Sigmoid colon (tissue), 7 donors: ENCODE results near the gene CLC. TPM values are rescaled to one million over a fixed set of nuclear protein-coding genes. Genes with fewer than 3 reads are reported as not detected.
"Not testable (repeated sequence)": the region's sequence is repeated elsewhere in the genome, so short reads cannot be mapped to it uniquely, and the experiment has no call there.

Experiments
- DNase-seq: peaks from one replicate; pipeline ENCODE4 v3.0.0-alpha.2; 2019
- H3K27ac ChIP-seq, 4 donors: fragments of 200-600 bp; sonication (generic); one replicate each; pipeline ENCODE4 v1.5.1; 2016 to 2019; ENCODE audit warnings: mild to moderate bottlenecking in 1 of 4
- H3K27me3 ChIP-seq, 3 donors: fragments of 200-600 bp; sonication (generic); one replicate each; pipeline ENCODE4 v1.5.1; 2019; ENCODE audit warnings: mild to moderate bottlenecking in 1 of 3
- H3K36me3 ChIP-seq, 4 donors: fragments of 200-600 bp; sonication (generic); one replicate each; pipeline ENCODE4 v1.5.1; 2016 to 2019
- H3K4me1 ChIP-seq, 4 donors: fragments of 200-600 bp; sonication (generic); one replicate each; pipeline ENCODE4 v1.5.1; 2017 to 2019
- H3K4me3 ChIP-seq, 4 donors: fragments of 200-600 bp; sonication (generic); one replicate each; pipeline ENCODE4 v1.5.1; 2017 to 2019; ENCODE audit warnings: mild to moderate bottlenecking in 2 of 4, moderate library complexity in 1 of 4
- H3K9me3 ChIP-seq, 4 donors: fragments of 200-600 bp in 3 of 4; sonication (generic) in 3 of 4; one replicate each; pipeline versions ENCODE4 v1.5.1 to v1.6.1; 2013 to 2019
- EP300 ChIP-seq, 4 donors: sonication (generic); formaldehyde crosslinking; IDR thresholded peaks; one replicate each; pipeline ENCODE4 v1.6.1; 2017; ENCODE audit warnings: antibody characterized with exemption in 4 of 4
- POLR2A ChIP-seq, 2 donors: fragments of 450-650 bp; IDR thresholded peaks; one replicate each; pipeline ENCODE4 v1.6.1; 2016; ENCODE audit warnings: antibody characterized with exemption in 2 of 2, mild to moderate bottlenecking in 2 of 2, moderate library complexity in 2 of 2
- POLR2AphosphoS5 ChIP-seq, 4 donors: sonication (generic); formaldehyde crosslinking; IDR thresholded peaks; one replicate each; pipeline ENCODE4 v1.6.1; 2017; ENCODE audit warnings: antibody characterized with exemption in 4 of 4
- WGBS, 2 donors: extraction: QIAGEN DNeasy Blood & Tissue Kit; methylation state at CpG; one replicate each; pipeline ENCODE4 v1.1.7; 2013; 5-methylcytosine and 5-hydroxymethylcytosine counted together
- intact Hi-C: fragments of 100-400 bp; cut with DNase I; formaldehyde crosslinking; loops from one replicate; pipeline ENCODE4 v1.15.1; 2023
- polyA plus RNA-seq, 3 donors: library from polyadenylated mRNA; stranded (reverse); fragments of 200-250 nt; gene quantifications; one replicate each; pipeline ENCODE4 v1.2.3, GENCODE V29; 2013
- total RNA-seq, 4 donors: library from RNA; depleted of rRNA; stranded (reverse); fragments of >200 nt; gene quantifications; one replicate each; pipeline ENCODE4 v1.1.0, GENCODE V29; 2016
- TF ChIP-seq, protein P1 (sequence below), 4 experiments: fragments of 450-650 bp in 3 of 4; fragments of 200-600 bp in 1 of 4; IDR thresholded peaks; one replicate each; pipeline ENCODE4 v1.5.1; 2016 to 2019; ENCODE audit warnings: antibody characterized with exemption in 4 of 4, mild to moderate bottlenecking in 3 of 4, moderate library complexity in 2 of 4
- donor health status: healthy with polysubstance abuse.
- donor health status: Bipolar disorder and iron deficiency.
- donor health status: healthy.

CLC gene
- total and polyA plus RNA-seq, 7 donors: 7.2 TPM; not detected in 6

DNA sequence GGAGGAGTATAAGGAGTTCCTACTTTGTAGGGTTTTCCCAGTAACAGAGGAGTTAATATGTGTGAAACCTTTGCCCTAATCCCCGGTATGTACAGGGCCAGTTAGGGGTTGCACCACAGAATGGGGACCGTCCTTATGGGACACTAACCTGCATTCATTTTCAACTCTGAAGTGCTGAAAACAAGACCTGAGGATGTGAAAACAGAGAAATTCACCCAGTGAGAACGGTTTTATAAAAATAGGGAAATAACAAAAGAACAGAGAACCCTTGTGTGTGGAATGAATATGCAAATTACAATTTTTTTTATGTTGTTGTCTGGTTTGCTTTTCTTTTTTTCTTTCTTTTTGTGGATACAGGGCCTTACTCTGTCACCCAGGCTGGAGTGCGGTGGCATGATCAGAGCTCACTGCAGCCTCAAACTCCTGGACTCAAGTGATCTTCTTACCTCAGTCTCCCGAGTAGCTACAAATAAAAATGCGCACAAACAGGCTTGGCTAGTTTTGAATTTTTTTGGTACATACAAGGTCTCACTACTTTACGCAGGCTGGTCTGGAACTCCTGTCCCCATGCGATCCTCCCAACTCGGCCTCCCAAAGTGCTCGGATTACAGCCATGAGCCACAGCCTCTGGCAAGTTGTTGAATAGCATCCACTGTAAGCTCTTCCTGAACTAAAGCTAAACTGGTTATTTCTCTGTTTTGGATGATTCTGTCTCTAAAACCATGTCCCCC is 10.6 kb downstream of the CLC start:
- TF ChIP-seq, protein P1, sequence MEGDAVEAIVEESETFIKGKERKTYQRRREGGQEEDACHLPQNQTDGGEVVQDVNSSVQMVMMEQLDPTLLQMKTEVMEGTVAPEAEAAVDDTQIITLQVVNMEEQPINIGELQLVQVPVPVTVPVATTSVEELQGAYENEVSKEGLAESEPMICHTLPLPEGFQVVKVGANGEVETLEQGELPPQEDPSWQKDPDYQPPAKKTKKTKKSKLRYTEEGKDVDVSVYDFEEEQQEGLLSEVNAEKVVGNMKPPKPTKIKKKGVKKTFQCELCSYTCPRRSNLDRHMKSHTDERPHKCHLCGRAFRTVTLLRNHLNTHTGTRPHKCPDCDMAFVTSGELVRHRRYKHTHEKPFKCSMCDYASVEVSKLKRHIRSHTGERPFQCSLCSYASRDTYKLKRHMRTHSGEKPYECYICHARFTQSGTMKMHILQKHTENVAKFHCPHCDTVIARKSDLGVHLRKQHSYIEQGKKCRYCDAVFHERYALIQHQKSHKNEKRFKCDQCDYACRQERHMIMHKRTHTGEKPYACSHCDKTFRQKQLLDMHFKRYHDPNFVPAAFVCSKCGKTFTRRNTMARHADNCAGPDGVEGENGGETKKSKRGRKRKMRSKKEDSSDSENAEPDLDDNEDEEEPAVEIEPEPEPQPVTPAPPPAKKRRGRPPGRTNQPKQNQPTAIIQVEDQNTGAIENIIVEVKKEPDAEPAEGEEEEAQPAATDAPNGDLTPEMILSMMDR (IDR thresholded peaks at IDR 0.05): no peak
- TF ChIP-seq POLR2AphosphoS5 (IDR thresholded peaks at IDR 0.05) (no peak), POLR2A (IDR thresholded peaks at IDR 0.05) (no peak), EP300 (IDR thresholded peaks at IDR 0.05) (no peak)
- intact Hi-C loops: no loop called here
- DNase-seq: no peak
- Histone ChIP-seq H3K36me3 (no peaks in the 10 kb centered on the region), H3K27me3 (no peaks in the 10 kb centered on the region), H3K9me3 (no peaks in the 10 kb centered on the region), H3K4me3 (no peak overlapping the region), H3K27ac (no peak overlapping the region), H3K4me1 (no peaks in the 10 kb centered on the region)
- 68 to 79% methylated on average over 10 of the region's 10 CpGs for WGBS, 2 donors

GRCh38 chr19:39725995-39726394 is 11.8 kb downstream of the CLC start:
- TF ChIP-seq, protein P1 (IDR thresholded peaks at IDR 0.05): no peak
- TF ChIP-seq POLR2A (IDR thresholded peaks at IDR 0.05) (no peak), EP300 (IDR thresholded peaks at IDR 0.05) (no peak), POLR2AphosphoS5 (IDR thresholded peaks at IDR 0.05) (no peak)
- no peaks in the 10 kb centered on the region for H3K27me3 ChIP-seq

DNA sequence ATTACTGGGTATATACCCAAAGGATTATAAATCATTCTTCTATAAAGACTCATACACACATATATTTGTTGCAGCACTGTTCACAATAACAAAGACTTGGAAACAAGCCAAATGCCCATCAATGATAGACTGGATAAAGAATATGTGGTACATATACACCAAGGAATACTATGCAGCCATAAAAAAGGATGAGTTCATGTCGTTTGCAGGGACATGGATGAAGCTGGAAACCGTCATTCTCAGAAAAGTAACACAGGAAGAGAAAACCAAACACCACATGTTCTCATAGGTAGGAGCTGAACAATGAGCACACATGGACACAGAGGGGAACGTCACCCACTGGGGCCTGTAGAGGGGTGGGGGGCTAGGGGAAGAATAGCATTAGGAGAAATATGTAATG is 17.7 kb downstream of the CLC start:
- H3K4me1 ChIP-seq, DNase-seq, H3K4me3 ChIP-seq, H3K36me3 ChIP-seq, intact Hi-C loops, H3K27ac ChIP-seq, H3K9me3 ChIP-seq: not testable (repeated sequence)
- 71 to 77% methylated on average over 3 of the region's 3 CpGs for WGBS, 2 donors
- H3K27me3 ChIP-seq: peaks cover 0 to 12% (median 0%) of the 10 kb centered on the region in 3 donors

More at GRCh38 chr19:39725995-39726394, 11.8 kb downstream of the CLC start:
- intact Hi-C loops: no loop called here
- no peaks in the 10 kb centered on the region for H3K4me1 ChIP-seq
- no peaks in the 10 kb centered on the region for H3K9me3 ChIP-seq
- no peak for DNase-seq
- no peak overlapping the region for H3K27ac ChIP-seq
- H3K4me3 ChIP-seq: no peak overlapping the region
- H3K36me3 ChIP-seq: no peaks in the 10 kb centered on the region

DNA sequence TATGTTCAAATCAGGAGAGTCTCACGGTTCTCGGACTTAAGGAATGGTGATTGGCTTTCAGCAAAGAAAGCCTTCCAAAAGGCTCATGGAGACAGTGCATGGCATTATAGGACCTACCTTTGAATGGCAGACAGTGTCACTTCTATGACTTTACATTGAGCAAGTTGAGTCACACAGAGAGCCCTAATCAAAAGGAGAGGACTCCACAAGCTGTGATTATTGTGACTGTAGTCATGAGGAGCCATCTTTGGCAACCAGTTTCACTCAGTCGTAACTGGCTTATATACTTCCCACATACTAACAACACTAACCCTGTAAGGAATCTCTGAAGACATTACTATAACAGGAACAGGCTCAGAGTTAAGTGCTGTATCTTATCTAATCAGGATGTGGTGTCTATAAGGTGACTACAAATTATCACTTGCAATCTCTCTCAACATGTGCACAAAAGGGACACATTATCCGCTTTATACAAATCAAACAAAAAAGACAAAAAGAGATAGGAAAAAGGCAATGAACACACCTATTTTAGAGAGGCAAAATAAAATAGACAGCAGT is 27.4 kb downstream of the CLC start:
- no peak for TF ChIP-seq POLR2AphosphoS5 (IDR thresholded peaks at IDR 0.05)
- no peak for TF ChIP-seq EP300 (IDR thresholded peaks at IDR 0.05)
- TF ChIP-seq, protein P1 (IDR thresholded peaks at IDR 0.05): no peak
- TF ChIP-seq POLR2A (IDR thresholded peaks at IDR 0.05): no peak
- no peak for DNase-seq
- Histone ChIP-seq H3K36me3 (no peaks in the 10 kb centered on the region), H3K4me3 (no peak overlapping the region), H3K27ac (no peak overlapping the region), H3K9me3 (no peaks in the 10 kb centered on the region), H3K4me1 (no peaks in the 10 kb centered on the region), H3K27me3 (no peaks in the 10 kb centered on the region)
- intact Hi-C loops: no loop called here
- WGBS, 2 donors: 84 to 89% methylated on average over 4 of the region's 4 CpGs

DNA sequence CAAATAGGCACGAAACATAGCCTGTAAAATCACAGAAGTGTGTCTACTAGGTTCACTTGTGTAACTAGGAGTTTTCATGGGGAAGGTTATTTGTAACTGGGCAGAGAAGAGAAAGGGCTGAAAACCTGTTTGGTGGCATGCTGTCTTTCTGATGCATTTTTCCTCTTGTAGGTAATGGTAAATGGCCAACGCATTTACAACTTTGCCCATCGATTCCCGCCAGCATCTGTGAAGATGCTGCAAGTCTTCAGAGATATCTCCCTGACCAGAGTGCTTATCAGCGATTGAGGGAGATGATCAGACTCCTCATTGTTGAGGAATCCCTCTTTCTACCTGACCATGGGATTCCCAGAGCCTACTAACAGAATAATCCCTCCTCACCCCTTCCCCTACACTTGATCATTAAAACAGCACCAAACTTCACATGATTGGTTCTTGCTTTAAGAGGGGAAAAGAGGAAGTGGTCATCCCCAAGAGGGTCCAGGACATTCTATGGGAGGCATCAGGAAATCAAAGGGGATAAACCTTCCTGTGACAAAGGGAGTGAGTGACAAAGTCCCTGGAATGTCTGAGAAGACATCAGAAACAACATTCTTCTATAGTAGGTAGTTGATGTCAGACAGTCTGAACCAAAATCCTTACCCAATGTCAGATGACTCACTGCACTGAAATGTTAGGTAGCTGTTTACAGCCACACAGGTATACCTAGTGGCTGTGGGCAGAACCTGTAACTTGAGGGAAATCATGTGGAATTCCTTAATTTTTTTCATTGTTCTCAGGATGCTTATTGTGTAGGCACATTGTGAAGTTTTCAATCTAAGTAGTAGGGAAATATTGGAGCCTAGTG is 28.6 kb downstream of the CLC start:
- Histone ChIP-seq H3K27me3 (no peaks in the 10 kb centered on the region), H3K4me1 (no peaks in the 10 kb centered on the region), H3K27ac (no peak overlapping the region), H3K4me3 (no peak overlapping the region), H3K36me3 (no peaks in the 10 kb centered on the region), H3K9me3 (no peaks in the 10 kb centered on the region)
- DNase-seq: no peak
- no peak for TF ChIP-seq POLR2A (IDR thresholded peaks at IDR 0.05)
- TF ChIP-seq POLR2AphosphoS5 (IDR thresholded peaks at IDR 0.05): no peak
- no peak for TF ChIP-seq EP300 (IDR thresholded peaks at IDR 0.05)
- TF ChIP-seq, protein P1 (IDR thresholded peaks at IDR 0.05): no peak
- intact Hi-C loops: no loop called here
- WGBS, 2 donors: 82 to 87% methylated on average over 5 of the region's 5 CpGs
